Measurements from ENCODE around the gene FGF18. TPM values are rescaled to one million over a fixed set of nuclear protein-coding genes. Genes with fewer than 3 reads are reported as not detected.
A peak's percentile ranks its signal among the peaks of the same experiment; 100 is the strongest.

The FGF18 gene
- total and polyA plus RNA-seq, 9 of the 15 experiments (the other 6 are each of a cell fraction or from before 2014, with no cell fraction given) = 0.05 to 0.18 (median 0.11) TPM; not detected in 6

DNA sequence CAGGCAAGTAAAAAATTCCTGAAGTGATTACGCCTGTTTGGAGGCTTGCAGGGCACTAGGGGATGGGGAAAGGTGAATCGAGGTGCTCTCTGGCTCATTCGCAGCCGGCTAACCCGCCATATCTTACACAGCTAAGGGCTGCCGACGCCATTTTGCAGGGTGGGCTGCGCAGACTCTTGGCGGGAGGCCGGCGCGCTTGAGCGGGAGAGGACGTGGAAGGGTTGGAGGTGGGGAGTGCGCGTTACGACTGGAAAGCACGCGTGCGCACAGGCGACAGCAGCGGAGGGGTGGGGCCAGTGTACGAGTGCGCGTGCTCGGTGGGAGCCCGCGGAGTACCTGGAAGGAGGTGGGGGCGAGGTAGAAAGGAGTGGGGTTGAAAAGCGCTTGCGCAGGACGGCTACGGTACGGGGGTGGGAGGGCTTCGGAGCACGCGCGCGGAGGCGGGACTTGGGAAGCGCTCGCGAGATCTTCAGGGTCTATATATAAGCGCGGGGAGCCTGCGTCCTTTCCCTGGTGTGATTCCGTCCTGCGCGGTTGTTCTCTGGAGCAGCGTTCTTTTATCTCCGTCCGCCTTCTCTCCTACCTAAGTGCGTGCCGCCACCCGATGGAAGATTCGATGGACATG, 32.0 kb upstream of the FGF18 start, which contains the start of gene NPM1 (continued):
- TF ChIP-seq, protein P1, sequence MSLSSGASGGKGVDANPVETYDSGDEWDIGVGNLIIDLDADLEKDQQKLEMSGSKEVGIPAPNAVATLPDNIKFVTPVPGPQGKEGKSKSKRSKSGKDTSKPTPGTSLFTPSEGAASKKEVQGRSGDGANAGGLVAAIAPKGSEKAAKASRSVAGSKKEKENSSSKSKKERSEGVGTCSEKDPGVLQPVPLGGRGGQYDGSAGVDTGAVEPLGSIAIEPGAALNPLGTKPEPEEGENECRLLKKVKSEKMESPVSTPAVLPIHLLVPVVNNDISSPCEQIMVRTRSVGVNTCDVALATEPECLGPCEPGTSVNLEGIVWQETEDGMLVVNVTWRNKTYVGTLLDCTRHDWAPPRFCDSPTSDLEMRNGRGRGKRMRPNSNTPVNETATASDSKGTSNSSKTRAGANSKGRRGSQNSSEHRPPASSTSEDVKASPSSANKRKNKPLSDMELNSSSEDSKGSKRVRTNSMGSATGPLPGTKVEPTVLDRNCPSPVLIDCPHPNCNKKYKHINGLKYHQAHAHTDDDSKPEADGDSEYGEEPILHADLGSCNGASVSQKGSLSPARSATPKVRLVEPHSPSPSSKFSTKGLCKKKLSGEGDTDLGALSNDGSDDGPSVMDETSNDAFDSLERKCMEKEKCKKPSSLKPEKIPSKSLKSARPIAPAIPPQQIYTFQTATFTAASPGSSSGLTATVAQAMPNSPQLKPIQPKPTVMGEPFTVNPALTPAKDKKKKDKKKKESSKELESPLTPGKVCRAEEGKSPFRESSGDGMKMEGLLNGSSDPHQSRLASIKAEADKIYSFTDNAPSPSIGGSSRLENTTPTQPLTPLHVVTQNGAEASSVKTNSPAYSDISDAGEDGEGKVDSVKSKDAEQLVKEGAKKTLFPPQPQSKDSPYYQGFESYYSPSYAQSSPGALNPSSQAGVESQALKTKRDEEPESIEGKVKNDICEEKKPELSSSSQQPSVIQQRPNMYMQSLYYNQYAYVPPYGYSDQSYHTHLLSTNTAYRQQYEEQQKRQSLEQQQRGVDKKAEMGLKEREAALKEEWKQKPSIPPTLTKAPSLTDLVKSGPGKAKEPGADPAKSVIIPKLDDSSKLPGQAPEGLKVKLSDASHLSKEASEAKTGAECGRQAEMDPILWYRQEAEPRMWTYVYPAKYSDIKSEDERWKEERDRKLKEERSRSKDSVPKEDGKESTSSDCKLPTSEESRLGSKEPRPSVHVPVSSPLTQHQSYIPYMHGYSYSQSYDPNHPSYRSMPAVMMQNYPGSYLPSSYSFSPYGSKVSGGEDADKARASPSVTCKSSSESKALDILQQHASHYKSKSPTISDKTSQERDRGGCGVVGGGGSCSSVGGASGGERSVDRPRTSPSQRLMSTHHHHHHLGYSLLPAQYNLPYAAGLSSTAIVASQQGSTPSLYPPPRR (CRISPR knock-in tag; IDR thresholded peaks at IDR 0.05; ENCODE audit: borderline replicate concordance) = no peak; the same call in 1 of the 2 replicates
- peak; percentile 83 for TF ChIP-seq PML (IDR thresholded peaks at IDR 0.05; ENCODE audit: low read length)
- no peak for TF ChIP-seq NR4A1 (CRISPR knock-in tag; IDR thresholded peaks at IDR 0.05)
- TF ChIP-seq NR4A1 (tag; IDR thresholded peaks at IDR 0.05) = 0 out of 2 replicates have a peak, but pooled peaks have one; percentile 41
- no peak for TF ChIP-seq ZNF696 (CRISPR knock-in tag; conservative IDR thresholded peaks at IDR 0.05)
- TF ChIP-seq ZNF347 (CRISPR knock-in tag; IDR thresholded peaks at IDR 0.05; ENCODE audit: low read depth) = no peak
- peak; percentile 34; the same call in 1 of the 2 replicates for TF ChIP-seq MBD2 (IDR thresholded peaks at IDR 0.05; ENCODE audit: borderline replicate concordance, low read depth)
- TF ChIP-seq RBFOX2 (IDR thresholded peaks at IDR 0.05; ENCODE audit: low read depth, low read length) = peak; percentile 52
- TF ChIP-seq CC2D1A (IDR thresholded peaks at IDR 0.05) = no peak
- TF ChIP-seq, protein P2, sequence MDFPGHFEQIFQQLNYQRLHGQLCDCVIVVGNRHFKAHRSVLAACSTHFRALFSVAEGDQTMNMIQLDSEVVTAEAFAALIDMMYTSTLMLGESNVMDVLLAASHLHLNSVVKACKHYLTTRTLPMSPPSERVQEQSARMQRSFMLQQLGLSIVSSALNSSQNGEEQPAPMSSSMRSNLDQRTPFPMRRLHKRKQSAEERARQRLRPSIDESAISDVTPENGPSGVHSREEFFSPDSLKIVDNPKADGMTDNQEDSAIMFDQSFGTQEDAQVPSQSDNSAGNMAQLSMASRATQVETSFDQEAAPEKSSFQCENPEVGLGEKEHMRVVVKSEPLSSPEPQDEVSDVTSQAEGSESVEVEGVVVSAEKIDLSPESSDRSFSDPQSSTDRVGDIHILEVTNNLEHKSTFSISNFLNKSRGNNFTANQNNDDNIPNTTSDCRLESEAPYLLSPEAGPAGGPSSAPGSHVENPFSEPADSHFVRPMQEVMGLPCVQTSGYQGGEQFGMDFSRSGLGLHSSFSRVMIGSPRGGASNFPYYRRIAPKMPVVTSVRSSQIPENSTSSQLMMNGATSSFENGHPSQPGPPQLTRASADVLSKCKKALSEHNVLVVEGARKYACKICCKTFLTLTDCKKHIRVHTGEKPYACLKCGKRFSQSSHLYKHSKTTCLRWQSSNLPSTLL (IDR thresholded peaks at IDR 0.05) = no peak
- TF ChIP-seq SAFB (IDR thresholded peaks at IDR 0.05; ENCODE audit: borderline replicate concordance, low read depth, low read length) = no peak
- TF ChIP-seq PTTG1 (tag; IDR thresholded peaks at IDR 0.05; ENCODE audit: low read depth) = no peak
- TF ChIP-seq ZNF75A (CRISPR knock-in tag; IDR thresholded peaks at IDR 0.05) = no peak
- no peak for TF ChIP-seq MCM5 (IDR thresholded peaks at IDR 0.05; ENCODE audit: low read depth)
- no peak for TF ChIP-seq CCAR2 (IDR thresholded peaks at IDR 0.05; ENCODE audit: low read depth, low read length)
- TF ChIP-seq ZNF444 (CRISPR knock-in tag; IDR thresholded peaks at IDR 0.05) = no peak
- TF ChIP-seq, protein P3, sequence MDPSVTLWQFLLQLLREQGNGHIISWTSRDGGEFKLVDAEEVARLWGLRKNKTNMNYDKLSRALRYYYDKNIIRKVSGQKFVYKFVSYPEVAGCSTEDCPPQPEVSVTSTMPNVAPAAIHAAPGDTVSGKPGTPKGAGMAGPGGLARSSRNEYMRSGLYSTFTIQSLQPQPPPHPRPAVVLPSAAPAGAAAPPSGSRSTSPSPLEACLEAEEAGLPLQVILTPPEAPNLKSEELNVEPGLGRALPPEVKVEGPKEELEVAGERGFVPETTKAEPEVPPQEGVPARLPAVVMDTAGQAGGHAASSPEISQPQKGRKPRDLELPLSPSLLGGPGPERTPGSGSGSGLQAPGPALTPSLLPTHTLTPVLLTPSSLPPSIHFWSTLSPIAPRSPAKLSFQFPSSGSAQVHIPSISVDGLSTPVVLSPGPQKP (CRISPR knock-in tag; IDR thresholded peaks at IDR 0.05) = no peak
- no peak for TF ChIP-seq HDAC2 (IDR thresholded peaks at IDR 0.05)
- no peak for TF ChIP-seq ZNF184 (CRISPR knock-in tag; IDR thresholded peaks at IDR 0.05)
- TF ChIP-seq SIX5 (IDR thresholded peaks at IDR 0.05; ENCODE audit: borderline replicate concordance in 1 of 2, insufficient read depth in 1 of 2, low read depth in 1 of 2, low read length in 2 of 2) = no peak
- no peak for TF ChIP-seq CBX5 (IDR thresholded peaks at IDR 0.05; ENCODE audit: borderline replicate concordance, low read depth)
- TF ChIP-seq, protein P4, sequence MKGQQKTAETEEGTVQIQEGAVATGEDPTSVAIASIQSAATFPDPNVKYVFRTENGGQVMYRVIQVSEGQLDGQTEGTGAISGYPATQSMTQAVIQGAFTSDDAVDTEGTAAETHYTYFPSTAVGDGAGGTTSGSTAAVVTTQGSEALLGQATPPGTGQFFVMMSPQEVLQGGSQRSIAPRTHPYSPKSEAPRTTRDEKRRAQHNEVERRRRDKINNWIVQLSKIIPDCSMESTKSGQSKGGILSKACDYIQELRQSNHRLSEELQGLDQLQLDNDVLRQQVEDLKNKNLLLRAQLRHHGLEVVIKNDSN (CRISPR knock-in tag; IDR thresholded peaks at IDR 0.05) = peak; percentile 47; the same call in 1 of the 2 replicates
